Mesendoderm (in vitro differentiated cells): Measurements from ENCODE around the gene NBPF3.
"Not testable (repeated sequence)": the region's sequence is repeated elsewhere in the genome, so short reads cannot be mapped to it uniquely, and the experiment has no call there.

Source experiments
- DNase-seq: peaks from one replicate; pipeline ENCODE4 v3.0.0; 2013
- H2AK5ac ChIP-seq: 2 replicates; pipeline ENCODE4 v1.6.1; 2013; ENCODE audit warnings: low read length, inconsistent platforms
- H2BK120ac ChIP-seq: 2 replicates; pipeline ENCODE4 v1.6.1; 2013; ENCODE audit warnings: low read depth, mild to moderate bottlenecking, low read length, moderate library complexity, mixed read lengths
- H2BK15ac ChIP-seq: replicated peaks from 2 replicates; pipeline ENCODE4 v1.6.1; 2013; ENCODE audit warnings: low read depth, mild to moderate bottlenecking, moderate library complexity
- H2BK5ac ChIP-seq: 2 replicates; pipeline ENCODE4 v1.6.1; 2013; ENCODE audit warnings: low read length, inconsistent platforms
- H3K18ac ChIP-seq: 2 replicates; pipeline ENCODE4 v1.6.1; 2013; ENCODE audit warnings: mild to moderate bottlenecking, low read length, mixed read lengths
- H3K23ac ChIP-seq: one replicate; pipeline ENCODE4 v1.6.1; 2013; ENCODE audit warnings: low read length
- H3K27ac ChIP-seq: 2 replicates; pipeline ENCODE4 v1.5.1; 2013; ENCODE audit warnings: low read depth, mild to moderate bottlenecking, inconsistent platforms, low read length, moderate library complexity
- H3K27me3 ChIP-seq: 2 replicates; pipeline ENCODE4 v1.6.1; 2013; ENCODE audit warnings: low read length, control low read depth, mild to moderate bottlenecking, inconsistent platforms; ENCODE audit not compliant: insufficient read depth, poor library complexity
- H3K36me3 ChIP-seq: 2 replicates; pipeline ENCODE4 v1.6.1; 2013; ENCODE audit warnings: low read length, inconsistent platforms; ENCODE audit not compliant: control insufficient read depth, insufficient read depth
- H3K4ac ChIP-seq: one replicate; pipeline ENCODE4 v1.6.1; 2013; ENCODE audit warnings: low read depth, mild to moderate bottlenecking, low read length, moderate library complexity
- H3K4me1 ChIP-seq: 2 replicates; pipeline ENCODE4 v1.6.1; 2013; ENCODE audit warnings: low read depth, low read length, inconsistent platforms; ENCODE audit not compliant: control insufficient read depth
- H3K4me2 ChIP-seq: 2 replicates; pipeline ENCODE4 v1.6.1; 2013; ENCODE audit warnings: low read length
- H3K4me3 ChIP-seq: 2 replicates; pipeline ENCODE4 v1.5.1; 2013; ENCODE audit warnings: mild to moderate bottlenecking, low read length
- H3K56ac ChIP-seq: one replicate; pipeline ENCODE4 v1.6.1; 2013; ENCODE audit warnings: low read length
- H3K79me1 ChIP-seq: 2 replicates; pipeline ENCODE4 v1.6.1; 2013; ENCODE audit warnings: low read length, inconsistent platforms
- H3K79me2 ChIP-seq: 2 replicates; pipeline ENCODE4 v1.6.1; 2013; ENCODE audit warnings: mild to moderate bottlenecking, low read length; ENCODE audit not compliant: control insufficient read depth, insufficient read depth
- H3K9ac ChIP-seq: 2 replicates; pipeline ENCODE4 v1.6.1; 2013; ENCODE audit warnings: low read length, inconsistent platforms
- H4K5ac ChIP-seq: one replicate; pipeline ENCODE4 v1.6.1; 2013; ENCODE audit warnings: low read length
- H4K8ac ChIP-seq: one replicate; pipeline ENCODE4 v1.6.1; 2013; ENCODE audit warnings: low read depth, mild to moderate bottlenecking, control low read depth, low read length, moderate library complexity
- WGBS: extraction: QIAGEN DNeasy Blood & Tissue Kit; methylation state at CpG from one replicate; pipeline ENCODE4 v1.1.7; 2013; ENCODE audit warnings: low lambda C conversion rate, missing lambda C conversion rate; ENCODE audit not compliant: insufficient coverage; ENCODE audit errors: extremely low coverage; 5-methylcytosine and 5-hydroxymethylcytosine counted together

NBPF3 gene

DNA sequence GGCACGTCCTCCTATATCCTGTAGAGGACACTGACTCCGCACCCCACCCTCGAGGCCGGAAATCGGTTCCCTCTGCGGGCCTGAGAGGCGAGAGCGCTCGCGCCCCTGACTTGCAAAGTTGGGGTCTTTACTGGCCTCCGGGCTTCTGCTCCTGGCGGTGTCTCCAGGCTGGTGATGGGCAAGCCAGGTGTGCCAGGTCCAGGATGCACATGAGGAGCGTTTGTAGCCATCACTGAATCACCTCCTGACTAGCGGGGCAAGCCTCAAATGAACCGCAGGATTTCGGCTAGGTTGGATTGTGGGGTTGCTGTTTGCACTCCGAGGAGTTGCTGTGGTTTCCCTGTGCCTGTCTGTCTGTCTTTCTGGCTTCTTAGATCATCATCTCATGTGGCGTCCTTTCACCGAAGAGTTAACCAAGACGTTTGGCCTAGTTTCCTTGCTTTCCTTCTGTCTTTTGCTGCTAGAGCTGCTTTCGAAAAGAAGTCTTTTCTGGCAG is 741 bp downstream of the NBPF3 start:
- H3K18ac ChIP-seq, H3K27ac ChIP-seq, H3K4me1 ChIP-seq, H2BK15ac ChIP-seq, DNase-seq, H3K4me3 ChIP-seq, H3K79me1 ChIP-seq, H2AK5ac ChIP-seq, H3K4ac ChIP-seq, H4K5ac ChIP-seq, H3K36me3 ChIP-seq, H3K79me2 ChIP-seq, H3K23ac ChIP-seq, H2BK120ac ChIP-seq, H4K8ac ChIP-seq, H3K27me3 ChIP-seq, H2BK5ac ChIP-seq: not testable (repeated sequence)
- Histone ChIP-seq H3K56ac (peak overlapping the region; percentile 88), H3K4me2 (peak overlapping the region; percentile 34), H3K9ac (peak overlapping the region; percentile 47)
- no CpG with 5 or more reads among the region's 21 CpGs for WGBS

DNA sequence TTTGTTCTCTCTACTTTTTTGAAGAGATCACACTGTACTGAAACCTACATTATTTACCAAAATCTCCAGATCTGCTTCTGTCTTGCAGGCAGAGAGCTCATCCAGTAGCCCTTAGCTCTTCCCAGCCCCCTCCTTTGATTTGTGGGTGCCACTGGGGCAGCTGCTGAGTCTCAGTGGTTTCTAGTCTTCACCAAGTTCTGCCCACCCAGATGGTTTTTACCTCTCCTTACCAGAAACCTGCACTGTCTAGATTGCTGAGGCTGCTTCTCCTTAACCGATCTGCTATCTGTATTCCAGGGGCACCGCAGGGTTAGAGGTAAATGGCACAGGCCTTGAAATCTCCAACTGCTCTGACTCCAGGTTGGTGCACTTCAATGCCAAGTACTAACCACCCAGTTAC is 6.7 kb downstream of the NBPF3 start:
- H3K4me2 ChIP-seq, H2BK5ac ChIP-seq, H4K8ac ChIP-seq, H2BK120ac ChIP-seq, H3K9ac ChIP-seq, H3K79me1 ChIP-seq, H3K23ac ChIP-seq, H3K18ac ChIP-seq, H4K5ac ChIP-seq, H3K4ac ChIP-seq, H3K79me2 ChIP-seq, H3K27ac ChIP-seq, H3K4me1 ChIP-seq, H2AK5ac ChIP-seq, DNase-seq, H3K56ac ChIP-seq, H3K4me3 ChIP-seq, H3K27me3 ChIP-seq, H2BK15ac ChIP-seq, H3K36me3 ChIP-seq: not testable (repeated sequence)
- WGBS, result no CpG with 5 or more reads among the region's 2 CpGs

DNA sequence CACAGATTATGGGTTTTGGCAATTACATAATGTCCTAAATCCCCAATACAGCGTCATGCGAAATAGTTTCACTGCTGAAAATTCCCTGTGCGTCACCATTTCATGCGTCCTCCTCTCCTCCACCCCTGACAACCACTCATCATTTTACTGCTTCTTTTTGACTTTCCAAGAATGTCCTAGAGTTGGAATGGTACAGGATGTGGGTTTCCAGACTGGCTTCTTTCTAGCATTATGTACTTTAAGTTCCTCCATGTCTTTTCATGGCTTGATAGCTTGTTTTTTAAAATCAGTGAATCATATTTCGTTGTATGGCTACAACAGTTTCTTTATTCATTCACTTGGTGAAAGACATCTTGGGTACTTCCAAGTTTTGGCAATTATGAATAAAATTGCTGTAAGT is 7.4 kb downstream of the NBPF3 start:
- Histone ChIP-seq H2AK5ac (no peak overlapping the region), H3K27ac (no peak overlapping the region), H3K79me2 (no peaks in the 10 kb centered on the region), H2BK5ac (no peak overlapping the region), H3K56ac (no peak overlapping the region), H2BK15ac (no peak overlapping the region), H3K18ac (no peak overlapping the region), H4K8ac (no peak overlapping the region), H3K36me3 (no peaks in the 10 kb centered on the region), H3K9ac (no peak overlapping the region), H2BK120ac (no peak overlapping the region), H3K23ac (no peak overlapping the region), H3K27me3 (no peaks in the 10 kb centered on the region), H3K4me1 (no peaks in the 10 kb centered on the region), H4K5ac (no peak overlapping the region), H3K4ac (no peak overlapping the region), H3K4me3 (no peak overlapping the region), H3K4me2 (no peak overlapping the region), H3K79me1 (no peaks in the 10 kb centered on the region)
- no peak for DNase-seq
- WGBS, result no CpG with 5 or more reads among the region's 5 CpGs

DNA sequence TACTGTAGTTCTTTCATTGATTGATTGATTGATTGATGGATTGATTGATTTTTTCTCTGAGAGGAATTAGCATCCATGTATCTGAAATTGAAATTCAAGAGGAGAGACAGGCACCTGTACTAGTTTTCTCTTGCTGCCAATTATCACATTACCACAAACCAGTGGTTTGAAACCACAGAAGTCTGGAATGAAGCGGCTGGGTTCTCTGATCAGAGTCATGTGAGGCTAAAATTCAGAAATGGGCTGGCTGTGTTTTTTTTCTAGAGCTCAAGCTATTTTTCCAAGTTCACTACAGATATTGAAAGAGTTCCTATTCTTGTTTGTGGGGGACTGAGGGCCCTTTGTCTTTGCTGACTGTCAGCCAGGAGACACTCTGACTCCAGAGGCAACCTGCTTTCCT is 10.0 kb downstream of the NBPF3 start:
- H3K56ac ChIP-seq, result no peak overlapping the region
- no peak overlapping the region for H4K5ac ChIP-seq
- no peak overlapping the region for H2BK5ac ChIP-seq
- H3K27me3 ChIP-seq, result no peaks in the 10 kb centered on the region
- no peak overlapping the region for H2BK15ac ChIP-seq
- H3K27ac ChIP-seq, result no peak overlapping the region
- no peak overlapping the region for H3K4me3 ChIP-seq
- no peak overlapping the region for H3K23ac ChIP-seq
- H3K4me2 ChIP-seq, result no peak overlapping the region
- H2BK120ac ChIP-seq, result no peak overlapping the region
- H3K79me1 ChIP-seq, result no peaks in the 10 kb centered on the region
- no CpG with 5 or more reads among the region's 1 CpG for WGBS
- H3K4me1 ChIP-seq, result no peaks in the 10 kb centered on the region
- H3K79me2 ChIP-seq, result no peaks in the 10 kb centered on the region
- no peaks in the 10 kb centered on the region for H3K36me3 ChIP-seq
- no peak overlapping the region for H2AK5ac ChIP-seq
- H3K18ac ChIP-seq, result no peak overlapping the region
- no peak overlapping the region for H4K8ac ChIP-seq
- no peak for DNase-seq
- H3K4ac ChIP-seq, result no peak overlapping the region
- no peak overlapping the region for H3K9ac ChIP-seq

- H3K27me3 ChIP-seq, result no peaks in the 10 kb centered on the region
- no peak overlapping the region for H2BK15ac ChIP-seq
- no peak overlapping the region for H3K18ac ChIP-seq
- no peak overlapping the region for H4K5ac ChIP-seq
- no peak overlapping the region for H3K4me2 ChIP-seq
- H3K56ac ChIP-seq, result no peak overlapping the region
- H3K27ac ChIP-seq, result no peak overlapping the region
- no peak overlapping the region for H3K4ac ChIP-seq
- WGBS, result no CpG with 5 or more reads among the region's 1 CpG
- no peak overlapping the region for H2BK5ac ChIP-seq
- H3K79me2 ChIP-seq, result no peaks in the 10 kb centered on the region
- H3K4me1 ChIP-seq, result no peaks in the 10 kb centered on the region
- no peak overlapping the region for H2BK120ac ChIP-seq
- H3K4me3 ChIP-seq, result no peak overlapping the region
- no peak overlapping the region for H3K23ac ChIP-seq
- no peak overlapping the region for H3K9ac ChIP-seq
- no peaks in the 10 kb centered on the region for H3K79me1 ChIP-seq
- H3K36me3 ChIP-seq, result no peaks in the 10 kb centered on the region
- DNase-seq, result no peak
- no peak overlapping the region for H2AK5ac ChIP-seq
- H4K8ac ChIP-seq, result no peak overlapping the region
Measured at GRCh38 chr1:21451212-21451611, 11.3 kb downstream of the NBPF3 start.

DNA sequence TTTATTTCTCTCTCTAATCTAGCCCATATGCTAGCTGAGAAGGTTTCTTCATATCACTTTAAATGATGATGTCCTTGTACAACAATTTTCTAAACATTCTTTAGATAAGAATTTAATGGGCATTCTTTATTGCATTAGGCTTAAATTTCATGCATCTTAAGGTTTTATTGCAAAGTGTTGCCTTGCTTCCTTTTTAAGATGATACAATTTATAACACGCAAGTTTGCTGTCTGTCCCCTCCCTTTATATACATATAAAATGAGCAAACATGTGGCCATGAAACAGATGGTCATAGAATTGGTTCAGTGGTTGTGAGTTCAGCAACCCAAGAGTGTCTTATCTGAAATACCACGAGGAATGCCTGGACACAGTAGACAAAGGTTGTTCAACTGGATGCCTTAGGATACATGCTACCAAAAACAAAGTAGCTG is 12.1 kb downstream of the NBPF3 start:
- Histone ChIP-seq H3K79me2 (no peaks in the 10 kb centered on the region), H2BK5ac (no peak overlapping the region), H3K9ac (no peak overlapping the region), H3K23ac (no peak overlapping the region), H3K4me2 (no peak overlapping the region), H3K27ac (no peak overlapping the region), H3K4ac (no peak overlapping the region), H2BK120ac (no peak overlapping the region), H3K56ac (no peak overlapping the region), H2AK5ac (no peak overlapping the region), H4K5ac (no peak overlapping the region), H3K79me1 (no peaks in the 10 kb centered on the region), H3K36me3 (no peaks in the 10 kb centered on the region), H3K4me1 (no peaks in the 10 kb centered on the region), H3K27me3 (no peaks in the 10 kb centered on the region), H4K8ac (no peak overlapping the region), H2BK15ac (no peak overlapping the region), H3K4me3 (no peak overlapping the region), H3K18ac (no peak overlapping the region)
- no CpG with 5 or more reads among the region's 2 CpGs for WGBS
- no peak for DNase-seq
